ENCODE measurements around the gene POU2AF1.

DNA sequence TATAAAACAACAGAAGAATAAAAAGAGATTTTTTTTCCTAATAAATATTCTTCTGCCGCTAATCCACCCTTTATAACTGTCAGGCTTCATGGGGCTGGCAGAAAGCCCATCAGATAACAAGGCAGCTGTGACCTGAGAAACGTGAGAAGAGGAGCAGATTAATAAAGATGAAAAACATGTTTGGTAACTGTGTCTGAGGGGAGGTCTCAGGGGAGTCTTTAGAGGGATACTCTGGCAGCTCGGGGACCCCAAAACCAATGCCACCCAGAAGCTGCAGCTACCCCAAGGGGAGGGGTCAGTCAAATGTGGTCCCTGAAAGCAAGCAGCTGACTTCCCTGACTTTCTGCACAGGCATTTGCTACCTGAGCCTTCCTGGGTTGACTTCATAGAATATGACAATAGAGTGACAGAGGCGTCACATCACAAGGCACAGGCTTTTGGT is 48.4 kb upstream of the POU2AF1 start:
- TF ChIP-seq, protein P1, sequence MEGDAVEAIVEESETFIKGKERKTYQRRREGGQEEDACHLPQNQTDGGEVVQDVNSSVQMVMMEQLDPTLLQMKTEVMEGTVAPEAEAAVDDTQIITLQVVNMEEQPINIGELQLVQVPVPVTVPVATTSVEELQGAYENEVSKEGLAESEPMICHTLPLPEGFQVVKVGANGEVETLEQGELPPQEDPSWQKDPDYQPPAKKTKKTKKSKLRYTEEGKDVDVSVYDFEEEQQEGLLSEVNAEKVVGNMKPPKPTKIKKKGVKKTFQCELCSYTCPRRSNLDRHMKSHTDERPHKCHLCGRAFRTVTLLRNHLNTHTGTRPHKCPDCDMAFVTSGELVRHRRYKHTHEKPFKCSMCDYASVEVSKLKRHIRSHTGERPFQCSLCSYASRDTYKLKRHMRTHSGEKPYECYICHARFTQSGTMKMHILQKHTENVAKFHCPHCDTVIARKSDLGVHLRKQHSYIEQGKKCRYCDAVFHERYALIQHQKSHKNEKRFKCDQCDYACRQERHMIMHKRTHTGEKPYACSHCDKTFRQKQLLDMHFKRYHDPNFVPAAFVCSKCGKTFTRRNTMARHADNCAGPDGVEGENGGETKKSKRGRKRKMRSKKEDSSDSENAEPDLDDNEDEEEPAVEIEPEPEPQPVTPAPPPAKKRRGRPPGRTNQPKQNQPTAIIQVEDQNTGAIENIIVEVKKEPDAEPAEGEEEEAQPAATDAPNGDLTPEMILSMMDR (IDR thresholded peaks at IDR 0.05), result no peak
- no peak for TF ChIP-seq POLR2A (IDR thresholded peaks at IDR 0.05)

All from esophagus squamous epithelium (tissue), 4 donors.